D721Med (cell line): Measurements from ENCODE around the gene THSD4.

Source experiments
- DNase-seq: peaks from one replicate; pipeline ENCODE4 v3.0.0; 2011; ENCODE audit warnings: low spot score; ENCODE audit not compliant: insufficient read length
- FAIRE-seq: peaks from 2 replicates; lab custom pipeline; 2011; peaks lifted over from hg19 to GRCh38; lab: Jason Lieb, UNC
- CTCF ChIP-seq: IDR thresholded peaks from 2 replicates; pipeline ENCODE4 v1.5.1; 2012; ENCODE audit warnings: mild to moderate bottlenecking, control low read depth; ENCODE audit not compliant: insufficient read depth; ENCODE audit errors: missing control alignments

THSD4 gene

GRCh38 chr15:71510763-71511162, 395.5 kb downstream of the THSD4 start:
- no peak for TF ChIP-seq CTCF
- DNase-seq, result no peak
- no peak for FAIRE-seq

- DNase-seq (no peak), FAIRE-seq (no peak)
- no peak for TF ChIP-seq CTCF
Observed at GRCh38 chr15:71511796-71512681, 396.8 kb downstream of the THSD4 start.

- FAIRE-seq (no peak), DNase-seq (no peak)
- no peak for TF ChIP-seq CTCF
Observed at GRCh38 chr15:71512682-71513006, 397.4 kb downstream of the THSD4 start.

- no peak for FAIRE-seq
- no peak for TF ChIP-seq CTCF
- no peak for DNase-seq
Observed at GRCh38 chr15:71515375-71516186, 400.3 kb downstream of the THSD4 start.

- TF ChIP-seq CTCF, result no peak
- FAIRE-seq (no peak), DNase-seq (no peak)
Observed at GRCh38 chr15:71517751-71518150, 402.5 kb downstream of the THSD4 start.

GRCh38 chr15:71518661-71519060, 403.4 kb downstream of the THSD4 start:
- FAIRE-seq (no peak), DNase-seq (no peak)
- no peak for TF ChIP-seq CTCF
